CMK (cell line): Measurements from ENCODE around the gene LRMDA.
"Not testable (repeated sequence)": the region's sequence is repeated elsewhere in the genome, so short reads cannot be mapped to it uniquely, and the experiment has no call there.

Experiments
- DNase-seq: peaks from one replicate; pipeline ENCODE4 v3.0.0-alpha.2; 2010; ENCODE audit warnings: low read depth

Gene LRMDA

GRCh38 chr10:76509446-76509845 is 1078.0 kb downstream of the LRMDA start:
- no peak for DNase-seq

DNA sequence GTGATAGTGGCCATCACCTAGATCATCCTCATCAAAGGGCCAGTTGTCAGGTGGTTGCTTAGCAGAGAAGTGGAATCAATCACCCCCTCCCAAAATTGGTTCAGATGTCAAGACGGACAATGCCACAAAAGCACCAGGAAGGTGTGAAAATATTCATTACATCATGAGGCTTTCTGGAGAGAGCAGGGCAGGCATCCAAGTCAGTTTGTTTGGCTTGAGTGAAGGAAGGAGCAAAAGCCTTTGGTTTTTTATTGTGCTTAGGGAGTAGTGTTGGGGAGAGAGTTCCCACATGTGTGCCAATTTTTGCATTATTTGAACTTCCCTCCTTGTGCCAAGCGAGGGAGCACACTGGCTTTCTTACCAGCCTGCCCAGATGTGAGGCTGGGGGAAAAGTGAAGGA is 1082.9 kb downstream of the LRMDA start:
- DNase-seq, result no peak

DNA sequence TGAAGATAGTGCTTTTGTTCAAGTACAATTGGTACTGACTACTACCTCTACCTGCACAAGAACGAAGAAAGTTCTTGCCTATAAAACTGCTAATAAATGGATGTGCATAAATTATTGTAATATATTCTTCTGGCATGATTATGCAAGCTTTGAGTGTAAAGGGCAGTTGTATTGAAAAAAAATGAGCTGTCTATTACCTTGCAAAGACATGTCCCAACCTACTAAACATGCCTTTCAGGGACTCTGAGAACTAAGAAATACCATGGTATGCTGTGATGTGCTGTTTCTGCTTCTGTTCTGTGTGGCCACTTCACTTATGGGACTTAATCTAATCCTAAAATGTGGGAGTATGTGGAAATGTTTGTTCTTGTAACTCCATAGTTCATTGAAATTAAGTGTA is 1083.4 kb downstream of the LRMDA start:
- DNase-seq, result no peak

DNA sequence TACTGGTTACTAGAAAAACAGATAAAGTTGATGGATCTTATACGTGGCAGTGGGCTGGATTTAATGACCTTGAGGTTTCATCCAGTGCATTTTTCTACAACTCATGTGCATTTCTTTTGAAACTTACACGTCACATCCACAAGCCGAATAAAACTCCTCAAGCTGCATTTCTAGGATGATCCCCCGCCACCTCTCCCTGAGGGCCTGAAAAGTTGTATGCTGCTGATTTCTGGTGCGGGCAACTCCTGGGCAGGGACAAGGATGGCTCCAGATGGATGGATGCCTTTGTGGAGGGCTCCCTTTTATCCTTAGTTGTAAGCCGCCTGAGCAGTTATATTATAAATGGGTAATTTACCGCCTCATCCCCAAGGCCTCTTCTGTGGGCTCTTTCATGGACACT is 1091.1 kb downstream of the LRMDA start:
- DNase-seq, result no peak

DNA sequence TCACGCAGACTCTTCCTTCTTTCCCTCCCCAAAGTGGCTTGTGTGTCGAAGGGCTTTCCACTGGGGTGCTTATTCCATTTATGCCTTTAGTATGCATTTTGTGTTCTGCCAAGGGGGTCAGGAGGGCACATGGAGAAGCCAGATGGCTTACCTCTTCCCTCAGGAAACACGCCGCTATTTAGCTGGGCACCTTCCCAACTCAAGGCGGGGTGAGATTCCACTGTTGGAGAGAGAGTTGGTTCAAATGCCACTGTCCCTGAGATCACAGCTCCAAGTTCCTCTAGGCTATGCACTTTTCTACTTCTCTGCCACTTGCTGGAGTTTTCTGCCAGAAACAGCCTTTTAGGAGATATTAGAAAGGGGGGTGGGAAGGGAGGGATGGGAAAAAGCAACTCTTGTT is 1091.8 kb downstream of the LRMDA start:
- DNase-seq, result no peak

DNA sequence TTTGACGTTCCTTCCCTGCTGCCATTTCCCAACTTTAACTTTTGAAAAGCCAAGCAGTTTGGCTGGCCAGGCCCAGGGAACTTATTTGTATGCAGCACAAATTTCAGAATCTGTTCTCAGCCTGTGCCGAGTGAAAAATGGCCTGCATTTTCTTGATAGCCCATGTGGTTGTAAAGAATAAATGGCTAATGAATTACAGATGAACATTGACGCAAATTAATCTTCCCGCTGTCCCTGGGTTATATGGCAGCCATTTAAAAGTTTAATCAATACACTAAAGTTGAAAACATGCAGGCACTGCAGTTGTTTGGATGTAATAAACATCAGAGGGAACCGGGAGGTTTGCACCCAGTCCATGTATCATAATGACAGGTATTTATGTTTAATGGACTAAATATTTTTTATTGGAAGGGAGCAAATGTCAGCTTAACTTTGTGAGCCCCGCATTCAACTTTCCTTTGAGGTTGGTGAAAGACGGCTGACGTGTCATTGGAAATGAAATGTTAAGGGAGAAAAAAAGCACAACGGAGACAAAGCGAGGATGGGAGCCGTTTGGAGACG is 1092.4 kb downstream of the LRMDA start:
- DNase-seq, result no peak

GRCh38 chr10:76526833-76527232 is 1095.4 kb downstream of the LRMDA start:
- not testable (repeated sequence) for DNase-seq

- no peak for DNase-seq
Observed at GRCh38 chr10:76540331-76540730, 1108.9 kb downstream of the LRMDA start.

- no peak for DNase-seq
Observed at GRCh38 chr10:76540786-76541185, 1109.4 kb downstream of the LRMDA start.

GRCh38 chr10:76541852-76542251 is 1110.4 kb downstream of the LRMDA start:
- no peak for DNase-seq

GRCh38 chr10:76542307-76542930 is 1111.0 kb downstream of the LRMDA start:
- no peak for DNase-seq

- DNase-seq, result no peak
Observed at GRCh38 chr10:76543655-76544054, 1112.2 kb downstream of the LRMDA start.

DNA sequence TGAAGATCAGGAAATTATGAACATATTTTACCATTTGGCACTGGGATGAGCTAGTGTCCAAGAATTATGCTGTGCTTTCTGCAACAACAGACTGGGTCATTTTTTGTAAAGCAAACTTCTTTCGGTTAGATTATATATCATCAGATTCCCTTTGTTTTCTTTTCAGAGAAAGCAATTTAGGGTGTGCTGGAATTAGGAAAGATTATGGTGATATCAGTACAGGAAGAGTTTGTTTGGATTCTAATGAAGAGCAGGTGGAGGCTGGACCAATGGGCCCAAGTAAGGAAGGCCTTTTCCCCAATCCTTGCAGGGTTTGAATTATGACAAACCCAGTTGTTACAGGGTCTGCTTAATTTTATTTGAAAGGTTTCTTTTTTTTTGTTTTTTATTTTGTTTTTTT is 1113.4 kb downstream of the LRMDA start:
- no peak for DNase-seq

- no peak for DNase-seq
Observed at GRCh38 chr10:76546411-76546810, 1115.0 kb downstream of the LRMDA start.

DNA sequence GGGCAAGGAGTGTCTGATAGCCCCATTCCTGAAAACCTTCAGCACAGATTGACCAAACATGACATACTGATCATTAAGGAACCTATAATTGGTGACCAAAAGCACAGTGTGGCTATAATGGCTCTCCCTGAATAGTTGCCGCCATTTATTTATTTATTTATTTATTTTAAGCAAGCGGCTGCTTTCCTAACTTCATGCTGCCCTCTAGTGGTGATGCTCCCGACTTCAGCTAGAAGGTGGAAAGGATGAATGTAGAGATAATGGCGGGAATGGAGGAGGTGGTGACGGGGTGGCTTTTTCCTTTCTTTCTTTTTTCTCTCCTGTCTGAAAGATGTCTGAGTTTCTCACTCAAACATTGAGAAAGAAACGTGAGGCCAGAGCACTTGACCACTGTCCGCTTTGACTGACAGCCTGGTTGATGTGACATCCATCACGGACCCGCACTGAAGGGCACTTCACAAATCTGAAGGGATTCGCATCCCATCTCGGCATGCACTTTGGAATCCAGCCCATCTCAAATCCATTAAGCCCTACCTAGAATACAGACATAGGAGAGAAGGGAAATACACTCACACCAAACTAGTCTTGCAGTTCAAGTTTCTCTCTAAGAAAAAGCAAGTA is 1116.0 kb downstream of the LRMDA start:
- peak; percentile 3 for DNase-seq

DNA sequence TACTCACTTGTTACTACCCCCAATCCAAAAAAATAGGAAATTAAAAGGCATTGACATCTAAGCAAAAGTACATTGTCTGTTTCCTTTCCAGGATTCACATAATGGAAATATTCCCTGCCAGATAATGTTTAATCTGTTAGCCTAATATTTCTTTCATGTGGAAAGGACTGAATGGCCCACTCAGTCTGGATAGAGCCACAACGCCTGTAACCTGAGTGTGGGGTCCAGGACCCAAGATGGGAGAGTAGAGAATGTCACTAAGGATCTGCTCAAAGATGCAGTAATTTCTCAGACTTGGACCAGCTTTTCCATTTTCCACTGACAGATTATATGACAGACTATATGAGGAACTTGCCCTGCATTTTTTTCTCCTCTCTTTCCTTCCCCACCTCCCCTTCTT is 1117.3 kb downstream of the LRMDA start:
- no peak for DNase-seq

DNA sequence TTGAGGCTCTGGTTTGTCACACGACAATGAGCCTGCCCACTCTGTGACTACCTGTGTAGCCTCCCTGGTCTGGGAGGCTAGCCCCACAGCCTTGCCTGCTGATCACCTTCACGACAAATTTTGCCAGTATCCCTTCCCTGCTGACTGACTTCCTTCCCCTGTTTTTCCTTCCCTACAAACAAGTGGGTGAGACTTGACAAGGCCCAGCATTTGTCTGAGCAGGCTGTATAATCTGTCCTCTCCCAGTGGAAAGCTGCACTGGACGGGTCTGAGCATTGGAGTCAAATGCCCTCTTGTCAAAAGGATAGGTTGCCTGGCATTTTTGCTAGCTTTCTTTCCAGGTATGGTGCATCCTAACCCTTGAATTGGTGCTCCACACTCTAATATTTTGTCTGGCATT is 1117.7 kb downstream of the LRMDA start:
- no peak for DNase-seq

- DNase-seq, result no peak
Observed at GRCh38 chr10:76550806-76551205, 1119.4 kb downstream of the LRMDA start.

DNA sequence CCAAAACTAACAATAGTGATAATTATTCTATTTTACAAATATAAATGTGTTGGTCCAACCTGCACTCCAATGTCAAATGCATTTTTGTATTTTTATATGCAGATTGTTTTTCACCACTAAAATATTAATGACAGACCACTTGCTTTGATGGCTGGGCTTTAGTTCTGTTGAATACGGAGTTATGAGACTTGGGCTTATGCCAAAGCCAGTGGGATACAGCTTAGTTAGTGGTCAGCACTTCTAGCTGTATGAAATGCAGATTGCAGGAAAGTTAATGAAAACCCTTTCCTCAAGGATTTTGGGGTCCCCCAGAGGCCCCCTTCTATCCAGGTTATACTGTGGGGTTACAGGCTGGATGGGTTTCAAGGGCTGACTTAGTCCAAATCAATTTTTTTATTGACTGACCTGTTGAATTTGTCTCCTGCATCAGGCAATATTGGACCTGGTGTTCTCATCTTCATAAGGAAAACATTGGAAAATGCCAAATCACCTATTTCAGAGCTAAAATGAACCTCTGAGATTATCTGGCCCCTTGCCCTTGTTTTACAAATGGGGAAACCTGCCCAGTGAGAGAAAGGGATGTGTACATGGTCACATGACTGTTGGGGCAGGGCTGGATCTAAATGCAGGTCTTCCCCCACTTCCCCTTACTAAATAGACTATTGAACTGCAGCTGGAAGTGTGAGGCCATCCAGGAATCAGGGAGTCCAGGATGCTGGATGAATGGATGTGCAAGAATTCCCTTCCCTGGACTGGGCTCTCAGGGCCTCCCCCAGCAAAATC is 1120.9 kb downstream of the LRMDA start:
- DNase-seq, result no peak

- DNase-seq, result no peak
Observed at GRCh38 chr10:76553263-76554032, 1122.0 kb downstream of the LRMDA start.

DNA sequence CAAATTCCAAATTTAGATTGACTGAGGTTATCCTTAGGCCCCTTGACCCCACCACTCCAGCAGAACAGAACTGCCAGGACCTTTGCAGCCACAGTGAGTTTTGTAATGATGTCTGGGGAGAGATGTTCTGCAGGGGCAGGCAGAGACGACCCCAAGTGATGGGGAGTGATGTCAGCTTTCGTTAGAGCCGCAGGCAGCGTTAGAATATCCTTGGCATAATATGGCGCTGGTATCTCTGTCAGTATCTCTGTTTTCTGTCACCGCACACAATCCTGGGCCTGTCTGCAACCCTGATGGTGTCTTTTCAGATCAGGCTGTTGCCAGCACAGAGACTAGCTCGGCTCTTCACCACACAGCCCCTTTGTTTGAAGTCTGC is 1122.6 kb downstream of the LRMDA start:
- no peak for DNase-seq

- DNase-seq, result no peak
Observed at GRCh38 chr10:76554478-76554877, 1123.1 kb downstream of the LRMDA start.
